BE2C (cell line): Measurements from ENCODE around the gene MAJIN.

Source experiments
- DNase-seq: peaks from one replicate; pipeline ENCODE4 v3.0.0-alpha.2; 2020
- H3K27me3 ChIP-seq: fragments of 250-450 bp; sonication (Bioruptor Pico); 2 replicates; pipeline ENCODE4 v1.5.1; 2020; ENCODE audit warnings: mild to moderate bottlenecking
- H3K36me3 ChIP-seq: fragments of 250-450 bp; sonication (Bioruptor Pico); 2 replicates; pipeline ENCODE4 v1.5.1; 2020; ENCODE audit warnings: mild to moderate bottlenecking
- H3K4me1 ChIP-seq: fragments of 250-450 bp; sonication (Bioruptor Pico); 2 replicates; pipeline ENCODE4 v1.5.1; 2020
- H3K4me3 ChIP-seq: 2 replicates; pipeline ENCODE4 v1.5.1; 2011; ENCODE audit warnings: low read depth, low read length
- H3K9me3 ChIP-seq: fragments of 250-450 bp; sonication (Bioruptor Pico); 2 replicates; pipeline ENCODE4 v1.5.1; 2020
- CTCF ChIP-seq: IDR thresholded peaks from 2 replicates; pipeline ENCODE4 v1.5.1; 2012; ENCODE audit warnings: mild to moderate bottlenecking, low read depth, low read length

Gene MAJIN

GRCh38 chr11:64960719-64961118 is 11.2 kb downstream of the MAJIN start:
- TF ChIP-seq CTCF: no peak

GRCh38 chr11:64959498-64959897 is 12.4 kb downstream of the MAJIN start:
- DNase-seq: no peak
- Histone ChIP-seq H3K9me3 (no peaks in the 10 kb centered on the region), H3K36me3 (no peaks in the 10 kb centered on the region), H3K27me3 (peaks cover 4% of the 10 kb centered on the region), H3K4me3 (no peak overlapping the region), H3K4me1 (no peaks in the 10 kb centered on the region)
- no peak for TF ChIP-seq CTCF

More at GRCh38 chr11:64960719-64961118, 11.2 kb downstream of the MAJIN start:
- no peak for DNase-seq
- Histone ChIP-seq H3K27me3 (no peaks in the 10 kb centered on the region), H3K9me3 (no peaks in the 10 kb centered on the region), H3K4me1 (no peaks in the 10 kb centered on the region), H3K36me3 (no peaks in the 10 kb centered on the region), H3K4me3 (no peak overlapping the region)

- Histone ChIP-seq H3K4me1 (no peaks in the 10 kb centered on the region), H3K9me3 (no peaks in the 10 kb centered on the region), H3K4me3 (no peak overlapping the region), H3K36me3 (no peaks in the 10 kb centered on the region), H3K27me3 (peaks cover 14% of the 10 kb centered on the region)
- TF ChIP-seq CTCF: no peak
- no peak for DNase-seq
Measured at GRCh38 chr11:64954201-64954600, 17.7 kb downstream of the MAJIN start.

GRCh38 chr11:64951529-64951928 is 20.4 kb downstream of the MAJIN start:
- no peaks in the 10 kb centered on the region for H3K9me3 ChIP-seq
- TF ChIP-seq CTCF: no peak
- no peak overlapping the region for H3K4me3 ChIP-seq
- no peaks in the 10 kb centered on the region for H3K4me1 ChIP-seq
- peaks cover 14% of the 10 kb centered on the region for H3K27me3 ChIP-seq
- no peaks in the 10 kb centered on the region for H3K36me3 ChIP-seq
- DNase-seq: no peak

- Histone ChIP-seq H3K4me1 (no peaks in the 10 kb centered on the region), H3K27me3 (no peaks in the 10 kb centered on the region), H3K4me3 (no peak overlapping the region), H3K36me3 (no peaks in the 10 kb centered on the region), H3K9me3 (no peaks in the 10 kb centered on the region)
- no peak for TF ChIP-seq CTCF
- DNase-seq: no peak
Measured at GRCh38 chr11:64947208-64947814, 24.6 kb downstream of the MAJIN start.

- no peaks in the 10 kb centered on the region for H3K27me3 ChIP-seq
- H3K9me3 ChIP-seq: no peaks in the 10 kb centered on the region
- no peaks in the 10 kb centered on the region for H3K4me1 ChIP-seq
- no peak for DNase-seq
- TF ChIP-seq CTCF: no peak
- H3K36me3 ChIP-seq: no peaks in the 10 kb centered on the region
- H3K4me3 ChIP-seq: no peak overlapping the region
Measured at GRCh38 chr11:64936539-64936938, 35.4 kb downstream of the MAJIN start.
